Nephron (organoid): ENCODE data around the gene NPDC1.

Experiments used
- H3K27ac Mint-ChIP-seq, 3 experiments: 2 replicates each; pipeline ENCODE4 v1.8.0; 2020; ENCODE audit warnings: mixed read lengths in 3 of 3, mild to moderate bottlenecking in 2 of 3, moderate library complexity in 1 of 3
- H3K27me3 Mint-ChIP-seq: 2 replicates; pipeline ENCODE4 v1.8.0; 2021; ENCODE audit warnings: low read depth, mild to moderate bottlenecking, moderate library complexity, mixed read lengths
- H3K36me3 Mint-ChIP-seq: 2 replicates; pipeline ENCODE4 v1.8.0; 2020; ENCODE audit warnings: low read depth, mixed read lengths
- H3K4me1 Mint-ChIP-seq: 2 replicates; pipeline ENCODE4 v1.8.0; 2020; ENCODE audit warnings: mixed read lengths
- H3K4me3 Mint-ChIP-seq, 3 experiments: 2 replicates each; pipeline ENCODE4 v1.8.0; 2020; ENCODE audit warnings: mild to moderate bottlenecking in 3 of 3, mixed read lengths in 3 of 3, moderate library complexity in 2 of 3
- H3K9me3 Mint-ChIP-seq: 2 replicates; pipeline ENCODE4 v1.8.0; 2020; ENCODE audit warnings: mixed read lengths
- TF ChIP-seq, protein P1 (sequence below), 3 experiments: fragments of 200-600 bp; sonication (generic); IDR thresholded peaks; one replicate each; pipeline ENCODE4 v1.5.0; 2021; ENCODE audit warnings: antibody characterized with exemption in 3 of 3; ENCODE audit not compliant: unreplicated experiment in 3 of 3

The NPDC1 gene

DNA sequence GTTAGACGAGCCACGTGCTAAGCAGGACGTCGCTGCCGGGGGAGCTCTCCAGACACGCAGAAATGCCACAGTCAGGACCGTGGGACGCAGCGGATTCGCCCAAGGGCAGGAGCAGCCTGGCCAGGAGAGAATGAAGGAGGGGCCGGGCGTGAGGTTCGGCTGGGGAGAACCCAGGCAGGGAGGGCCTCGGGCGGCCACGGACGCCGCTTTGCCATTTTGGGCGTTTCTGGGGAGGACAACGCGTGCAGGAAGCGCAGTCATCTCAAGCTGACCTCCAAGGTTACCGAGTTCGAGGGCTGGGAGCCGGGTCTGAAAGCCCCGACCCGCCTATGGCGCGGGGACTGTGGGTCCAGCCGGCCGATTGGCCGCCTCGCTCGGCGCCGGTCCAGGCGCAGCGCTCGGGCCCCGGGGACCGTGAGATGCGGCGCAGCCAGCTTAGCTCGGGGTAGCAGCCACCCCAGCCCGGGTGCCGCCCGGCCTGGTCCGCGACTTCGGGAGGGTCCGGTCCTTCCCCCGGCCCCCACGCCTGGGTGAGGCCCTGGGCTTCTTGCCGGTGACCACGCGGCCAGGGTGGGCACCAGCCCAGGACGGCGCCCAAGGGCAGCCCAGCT is 40.0 kb upstream of the NPDC1 start:
- H3K4me1 Mint-ChIP-seq = peaks cover 26% of the 10 kb centered on the region
- TF ChIP-seq, protein P1, sequence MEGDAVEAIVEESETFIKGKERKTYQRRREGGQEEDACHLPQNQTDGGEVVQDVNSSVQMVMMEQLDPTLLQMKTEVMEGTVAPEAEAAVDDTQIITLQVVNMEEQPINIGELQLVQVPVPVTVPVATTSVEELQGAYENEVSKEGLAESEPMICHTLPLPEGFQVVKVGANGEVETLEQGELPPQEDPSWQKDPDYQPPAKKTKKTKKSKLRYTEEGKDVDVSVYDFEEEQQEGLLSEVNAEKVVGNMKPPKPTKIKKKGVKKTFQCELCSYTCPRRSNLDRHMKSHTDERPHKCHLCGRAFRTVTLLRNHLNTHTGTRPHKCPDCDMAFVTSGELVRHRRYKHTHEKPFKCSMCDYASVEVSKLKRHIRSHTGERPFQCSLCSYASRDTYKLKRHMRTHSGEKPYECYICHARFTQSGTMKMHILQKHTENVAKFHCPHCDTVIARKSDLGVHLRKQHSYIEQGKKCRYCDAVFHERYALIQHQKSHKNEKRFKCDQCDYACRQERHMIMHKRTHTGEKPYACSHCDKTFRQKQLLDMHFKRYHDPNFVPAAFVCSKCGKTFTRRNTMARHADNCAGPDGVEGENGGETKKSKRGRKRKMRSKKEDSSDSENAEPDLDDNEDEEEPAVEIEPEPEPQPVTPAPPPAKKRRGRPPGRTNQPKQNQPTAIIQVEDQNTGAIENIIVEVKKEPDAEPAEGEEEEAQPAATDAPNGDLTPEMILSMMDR (IDR thresholded peaks at IDR 0.05; ENCODE audit: unreplicated experiment in 3 of 3) = no peak
- H3K27ac Mint-ChIP-seq = peak overlapping the region; percentile 74 to 93 (median 87)
- H3K27me3 Mint-ChIP-seq = peaks cover 26% of the 10 kb centered on the region
- peak overlapping the region; percentile 89 to 93 (median 92) for H3K4me3 Mint-ChIP-seq
- H3K9me3 Mint-ChIP-seq = no peaks in the 10 kb centered on the region
- H3K36me3 Mint-ChIP-seq = peaks cover 10% of the 10 kb centered on the region

DNA sequence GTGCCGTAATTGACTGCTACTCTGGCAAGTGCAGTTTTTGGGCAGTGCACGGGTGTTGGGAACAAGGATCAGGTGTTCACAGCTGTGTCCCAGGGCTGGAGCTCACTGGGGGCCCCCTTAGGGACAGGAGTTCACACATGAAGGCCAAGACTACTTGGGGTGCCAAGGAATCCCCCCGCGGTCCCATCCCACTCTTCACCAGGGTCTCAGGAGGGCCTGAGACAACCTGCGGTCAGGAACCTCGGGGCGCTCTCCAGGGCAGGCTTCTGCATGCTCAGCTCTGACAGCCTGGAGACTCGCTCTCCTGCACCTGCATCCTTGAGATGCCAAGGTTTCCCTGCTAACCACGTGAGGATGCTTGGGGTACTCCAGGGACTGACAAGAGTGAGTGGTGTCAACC is 38.5 kb upstream of the NPDC1 start:
- H3K4me1 Mint-ChIP-seq = peaks cover 26% of the 10 kb centered on the region
- H3K27ac Mint-ChIP-seq = no peak overlapping the region
- H3K9me3 Mint-ChIP-seq = no peaks in the 10 kb centered on the region
- no peak overlapping the region for H3K4me3 Mint-ChIP-seq
- TF ChIP-seq, protein P1 (IDR thresholded peaks at IDR 0.05; ENCODE audit: unreplicated experiment in 3 of 3) = no peak
- peaks cover 41% of the 10 kb centered on the region for H3K27me3 Mint-ChIP-seq
- peaks cover 5% of the 10 kb centered on the region for H3K36me3 Mint-ChIP-seq

DNA sequence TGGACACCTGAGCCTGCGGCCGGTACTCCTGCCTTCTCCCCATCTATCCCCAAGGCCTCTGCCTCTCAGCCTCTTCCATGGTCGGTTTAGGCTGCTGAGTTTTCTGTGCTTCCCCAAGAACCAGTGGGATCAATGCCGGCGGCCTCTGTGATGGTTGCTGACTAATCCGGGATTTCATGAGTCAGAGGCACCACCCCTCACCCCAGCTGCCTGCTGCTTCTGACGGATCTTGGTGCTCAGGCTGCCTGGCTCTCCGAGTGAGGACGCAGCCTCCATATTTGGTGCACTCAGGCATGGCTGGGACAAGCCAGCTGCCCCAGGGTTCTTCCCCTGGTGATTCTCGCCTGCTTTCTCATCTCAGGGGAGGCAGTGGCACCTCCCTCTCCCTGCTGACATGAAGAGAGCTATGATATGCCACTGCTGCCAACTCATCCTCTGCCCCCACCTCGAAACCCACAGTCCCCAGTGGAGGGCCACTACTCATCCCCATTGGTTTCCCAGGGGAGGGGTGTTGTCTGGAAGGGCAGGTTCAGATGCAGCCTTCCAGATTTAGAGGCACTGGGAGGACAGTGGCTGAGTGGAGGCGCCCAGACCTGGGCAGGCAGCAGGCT is 37.5 kb upstream of the NPDC1 start:
- TF ChIP-seq, protein P1 (IDR thresholded peaks at IDR 0.05; ENCODE audit: unreplicated experiment in 3 of 3) = no peak
- Mint-ChIP-seq H3K4me1 (peaks cover 16% of the 10 kb centered on the region), H3K9me3 (no peaks in the 10 kb centered on the region), H3K36me3 (no peaks in the 10 kb centered on the region), H3K27ac (peak overlapping the region in 1 of 3 experiments; percentile 56), H3K4me3 (peak overlapping the region in 2 of 3 experiments; percentile 15 to 62), H3K27me3 (peaks cover 51% of the 10 kb centered on the region)

DNA sequence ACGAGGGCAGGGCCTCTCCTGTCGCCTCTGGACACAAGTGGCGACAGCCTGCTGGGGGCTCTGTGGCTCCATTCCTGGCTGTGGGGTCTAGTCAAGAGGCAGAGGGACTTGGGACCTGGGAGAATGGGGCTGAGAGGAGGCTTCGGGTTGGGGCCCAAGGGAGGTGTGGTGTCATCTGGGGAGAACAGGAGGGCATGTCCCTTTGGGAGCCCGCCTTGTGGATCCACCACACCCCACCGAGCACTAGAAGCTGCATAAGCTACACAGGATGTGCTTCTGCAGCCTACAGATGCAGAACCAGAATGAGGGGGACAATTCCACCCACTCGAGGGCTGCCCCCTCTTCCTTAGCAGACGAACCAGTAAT is 36.9 kb upstream of the NPDC1 start:
- peak overlapping the region in 1 of 3 experiments; percentile 21 for H3K4me3 Mint-ChIP-seq

DNA sequence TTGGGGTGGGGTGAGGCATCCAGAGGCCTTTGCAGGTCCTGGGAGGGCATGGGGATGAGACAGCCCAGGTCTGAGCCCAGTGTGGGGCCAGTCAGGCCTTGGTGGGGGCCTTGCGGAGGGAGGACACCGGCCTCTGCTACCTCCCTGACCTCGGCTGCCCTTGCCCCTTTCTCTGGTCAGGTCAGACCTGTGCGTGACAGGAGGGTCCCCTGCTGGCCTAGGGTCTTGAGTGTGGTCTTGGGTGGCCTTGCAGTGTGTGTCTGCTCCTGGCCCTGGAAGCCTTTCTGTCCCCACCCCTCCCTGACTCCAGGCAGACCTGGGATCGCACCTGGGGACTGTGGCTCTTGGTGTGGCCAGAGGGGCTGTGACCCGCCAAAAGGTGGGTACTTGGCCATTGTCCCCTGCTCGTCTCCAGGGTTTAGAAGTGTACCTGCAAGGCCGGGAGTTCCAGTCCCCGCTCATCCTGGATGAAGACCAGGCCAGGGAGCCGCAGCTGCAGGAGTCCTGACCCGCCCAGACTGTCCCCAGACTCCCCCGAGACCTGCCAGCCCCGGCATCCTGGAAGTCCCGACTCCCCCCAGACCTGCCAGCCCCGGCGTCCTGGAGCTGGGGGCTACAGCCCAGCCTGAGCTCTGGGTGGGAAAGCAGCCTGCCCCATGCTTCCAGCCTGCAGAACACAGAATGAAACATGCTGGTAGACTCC is 36.4 kb upstream of the NPDC1 start:
- Mint-ChIP-seq H3K27me3 (peaks cover 59% of the 10 kb centered on the region), H3K9me3 (no peaks in the 10 kb centered on the region), H3K4me3 (peak overlapping the region in 1 of 3 experiments; percentile 38), H3K27ac (no peak overlapping the region), H3K4me1 (peaks cover 5% of the 10 kb centered on the region), H3K36me3 (no peaks in the 10 kb centered on the region)
- TF ChIP-seq, protein P1 (IDR thresholded peaks at IDR 0.05; ENCODE audit: unreplicated experiment in 3 of 3) = no peak

More for the DNA sequence above, 36.9 kb upstream of the NPDC1 start:
- Mint-ChIP-seq H3K27me3 (peaks cover 57% of the 10 kb centered on the region), H3K27ac (no peak overlapping the region), H3K36me3 (no peaks in the 10 kb centered on the region), H3K4me1 (peaks cover 10% of the 10 kb centered on the region), H3K9me3 (no peaks in the 10 kb centered on the region)
- TF ChIP-seq, protein P1 (IDR thresholded peaks at IDR 0.05; ENCODE audit: unreplicated experiment in 3 of 3) = no peak
